ACC112 (cell line): ENCODE data around the gene SIRPB1.
"Not testable (repeated sequence)": the region's sequence is repeated elsewhere in the genome, so short reads cannot be mapped to it uniquely, and the experiment has no call there.

Source experiments
- H2AFZ ChIP-seq: fragments of 200-600 bp; sonication (generic); one replicate; pipeline ENCODE4 v1.6.0; 2017; ENCODE audit warnings: antibody characterized with exemption, low read length; ENCODE audit not compliant: unreplicated experiment
- H3K27ac ChIP-seq: fragments of 200-600 bp; sonication (generic); 2 replicates; pipeline ENCODE4 v1.5.1; 2014; ENCODE audit warnings: low read depth, mild to moderate bottlenecking, antibody characterized with exemption, low read length, moderate library complexity
- H3K27me3 ChIP-seq: fragments of 200-600 bp; sonication (generic); 2 replicates; pipeline ENCODE4 v1.6.1; 2014; ENCODE audit warnings: mild to moderate bottlenecking, antibody characterized with exemption, low read length, moderate library complexity, mixed read lengths; ENCODE audit not compliant: insufficient read depth
- H3K36me3 ChIP-seq: fragments of 200-600 bp; sonication (generic); 2 replicates; pipeline ENCODE4 v1.6.1; 2016; ENCODE audit warnings: mild to moderate bottlenecking, antibody characterized with exemption, low read length, moderate library complexity, mixed read lengths; ENCODE audit not compliant: insufficient read depth
- H3K4me1 ChIP-seq: fragments of 200-600 bp; sonication (generic); one replicate; pipeline ENCODE4 v1.6.1; 2016; ENCODE audit warnings: low read length, mixed read lengths; ENCODE audit not compliant: insufficient read depth, unreplicated experiment, control insufficient read depth
- H3K4me3 ChIP-seq: fragments of 200-600 bp; sonication (generic); 2 replicates; pipeline ENCODE4 v1.5.1; 2014; ENCODE audit warnings: mild to moderate bottlenecking, low read depth, low read length
- H3K79me2 ChIP-seq: fragments of 200-600 bp; sonication (generic); one replicate; pipeline ENCODE4 v1.6.0; 2016; ENCODE audit warnings: low read length; ENCODE audit not compliant: control insufficient read depth, unreplicated experiment, insufficient read depth

SIRPB1 gene

DNA sequence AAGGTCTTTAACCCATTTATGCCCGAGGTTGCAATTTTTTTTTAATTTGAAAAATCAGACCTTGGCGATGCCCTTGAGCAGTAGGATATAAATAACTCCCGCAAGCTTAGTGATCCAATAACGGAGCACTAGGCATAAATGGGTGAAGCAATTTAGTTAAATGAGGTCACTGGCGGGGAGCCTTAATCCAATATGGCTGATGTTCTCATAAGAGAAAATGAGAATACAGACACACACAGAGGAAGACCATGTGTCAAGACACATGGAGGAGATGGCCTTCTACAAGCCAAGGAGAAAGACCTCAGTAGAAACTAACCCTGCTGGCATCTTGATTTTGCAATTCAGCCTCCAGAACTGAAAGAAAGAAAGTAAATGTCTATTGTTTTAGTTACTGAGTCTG lies 37.0 kb upstream of the SIRPB1 start:
- Histone ChIP-seq H3K4me1 (no peaks in the 10 kb centered on the region), H2AFZ (no peak overlapping the region), H3K27ac (no peak overlapping the region), H3K79me2 (no peaks in the 10 kb centered on the region), H3K36me3 (no peaks in the 10 kb centered on the region), H3K27me3 (peaks cover 82% of the 10 kb centered on the region), H3K4me3 (no peak overlapping the region)

DNA sequence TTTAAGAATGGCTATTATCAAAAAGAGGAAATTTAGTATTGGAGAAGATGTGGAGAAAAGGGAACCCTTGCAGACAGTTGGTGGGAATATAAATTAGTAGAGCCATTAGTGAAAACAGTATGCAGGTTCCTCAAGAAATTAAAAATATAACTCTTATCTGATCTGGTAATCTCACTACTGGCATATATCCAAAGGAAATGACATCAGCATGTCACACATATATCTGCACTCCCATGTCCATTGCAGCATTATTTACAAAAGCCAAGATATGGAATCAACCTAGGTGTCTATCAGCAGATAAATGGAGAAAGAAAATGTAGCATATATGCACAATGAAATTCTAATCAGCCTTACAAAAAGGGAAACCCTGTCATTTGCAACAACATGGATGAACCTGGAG lies 35.2 kb upstream of the SIRPB1 start:
- Histone ChIP-seq H3K4me1 (no peaks in the 10 kb centered on the region), H2AFZ (no peak overlapping the region), H3K36me3 (no peaks in the 10 kb centered on the region), H3K27me3 (peaks cover 83% of the 10 kb centered on the region), H3K27ac (no peak overlapping the region), H3K79me2 (no peaks in the 10 kb centered on the region), H3K4me3 (no peak overlapping the region)

DNA sequence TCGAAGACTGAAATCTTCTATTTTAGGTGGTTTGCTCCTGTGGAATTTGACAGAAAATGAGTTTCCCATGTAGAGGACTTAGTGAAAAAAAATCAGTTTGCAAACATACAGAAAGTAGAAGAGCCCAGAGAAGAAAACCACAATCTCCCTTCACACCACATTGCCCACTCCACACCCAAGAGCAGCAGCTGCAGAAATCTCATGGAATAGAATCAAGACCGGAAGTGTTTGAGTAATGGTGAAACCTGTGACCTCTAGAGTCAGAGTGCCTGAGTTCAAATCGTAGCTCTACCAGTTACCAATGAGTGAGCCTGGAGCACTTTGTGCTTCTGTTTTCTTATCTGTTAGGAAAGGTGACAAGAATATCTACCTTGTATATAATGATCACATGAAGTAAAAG lies 33.2 kb upstream of the SIRPB1 start:
- no peaks in the 10 kb centered on the region for H3K79me2 ChIP-seq
- peaks cover 73% of the 10 kb centered on the region for H3K27me3 ChIP-seq
- no peak overlapping the region for H2AFZ ChIP-seq
- no peaks in the 10 kb centered on the region for H3K4me1 ChIP-seq
- no peaks in the 10 kb centered on the region for H3K36me3 ChIP-seq
- H3K4me3 ChIP-seq: no peak overlapping the region
- no peak overlapping the region for H3K27ac ChIP-seq

DNA sequence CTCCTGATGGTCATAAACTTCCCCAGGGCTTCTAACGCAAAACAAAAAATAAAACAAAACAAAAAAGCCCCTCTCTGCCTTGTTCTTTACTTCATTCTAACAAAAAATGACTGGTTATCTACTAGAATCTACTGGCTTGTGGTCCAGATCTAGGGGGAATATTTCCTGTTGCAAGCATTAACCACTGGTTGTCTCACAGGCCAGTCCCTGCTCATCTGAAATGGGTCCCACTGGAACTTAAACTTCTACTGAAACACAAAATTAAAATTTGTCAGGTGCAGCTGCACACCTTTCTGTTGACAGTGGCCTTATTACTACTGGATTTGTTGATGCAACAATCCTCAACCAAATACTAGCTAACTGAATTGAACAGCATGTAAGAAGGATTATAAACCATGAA lies 32.3 kb upstream of the SIRPB1 start:
- H3K79me2 ChIP-seq: no peaks in the 10 kb centered on the region
- H3K27me3 ChIP-seq: peaks cover 69% of the 10 kb centered on the region
- H2AFZ ChIP-seq: no peak overlapping the region
- H3K4me3 ChIP-seq: no peak overlapping the region
- no peaks in the 10 kb centered on the region for H3K36me3 ChIP-seq
- H3K4me1 ChIP-seq: no peaks in the 10 kb centered on the region
- no peak overlapping the region for H3K27ac ChIP-seq

DNA sequence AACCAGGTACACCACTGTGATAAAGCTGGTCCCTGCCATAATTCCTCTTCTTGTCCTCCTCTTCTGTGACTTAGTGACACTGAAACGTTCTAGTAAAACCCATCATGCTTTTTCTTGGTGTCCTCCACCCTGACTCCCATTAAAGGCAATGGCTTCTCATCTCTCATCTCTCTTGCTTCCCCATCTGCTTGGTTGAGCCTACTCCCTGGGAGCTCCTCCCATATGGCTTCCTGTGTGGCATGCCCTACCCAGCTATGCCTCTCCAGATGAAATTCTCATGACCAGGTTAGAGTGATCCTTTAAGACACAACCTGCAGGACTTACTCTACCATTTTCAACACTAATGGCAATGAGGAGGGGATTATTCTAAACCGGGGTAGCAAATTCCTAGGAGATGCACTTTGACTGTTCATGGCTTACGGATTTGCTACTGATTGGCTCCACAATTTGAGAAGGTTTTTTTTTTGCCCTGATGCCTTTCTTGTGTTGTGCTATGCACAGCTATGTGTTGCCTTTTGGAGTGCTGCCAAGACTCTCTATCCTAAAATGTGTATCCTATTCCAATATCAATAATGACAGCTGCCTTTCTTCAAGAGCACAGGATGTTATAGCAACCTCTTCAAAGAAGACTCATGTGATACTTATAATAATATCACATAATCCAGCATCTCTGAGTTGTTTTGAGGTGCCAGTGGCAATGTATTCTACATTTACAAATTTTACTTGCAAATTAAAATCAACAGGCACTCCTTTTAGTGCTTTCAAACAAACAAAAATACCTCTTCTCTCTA lies 31.7 kb upstream of the SIRPB1 start:
- no peaks in the 10 kb centered on the region for H3K79me2 ChIP-seq
- no peak overlapping the region for H2AFZ ChIP-seq
- no peaks in the 10 kb centered on the region for H3K4me1 ChIP-seq
- peaks cover 62% of the 10 kb centered on the region for H3K27me3 ChIP-seq
- no peaks in the 10 kb centered on the region for H3K36me3 ChIP-seq
- H3K4me3 ChIP-seq: no peak overlapping the region
- no peak overlapping the region for H3K27ac ChIP-seq

DNA sequence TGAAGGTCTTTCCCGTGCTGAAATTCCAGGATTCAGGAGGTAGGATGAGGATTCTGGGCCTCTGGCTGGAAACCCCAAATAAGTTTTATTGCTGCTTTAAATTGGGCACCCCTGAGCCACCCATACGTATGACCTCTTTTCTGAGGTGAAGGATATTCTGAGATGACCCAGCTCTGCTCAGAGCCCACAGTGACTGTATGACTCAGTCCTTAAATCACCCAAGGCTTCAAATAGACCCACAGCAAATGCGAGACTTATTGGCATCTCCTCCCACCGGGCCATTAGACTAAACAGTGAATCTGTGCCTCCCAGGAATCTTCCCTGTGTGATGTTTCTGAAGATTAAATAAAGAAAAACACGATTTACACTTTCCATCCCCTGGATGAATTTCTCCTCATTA lies 28.3 kb upstream of the SIRPB1 start:
- Histone ChIP-seq H3K36me3 (no peaks in the 10 kb centered on the region), H3K27ac (no peak overlapping the region), H3K79me2 (no peaks in the 10 kb centered on the region), H2AFZ (no peak overlapping the region), H3K4me3 (no peak overlapping the region), H3K27me3 (peaks cover 75% of the 10 kb centered on the region), H3K4me1 (no peaks in the 10 kb centered on the region)

DNA sequence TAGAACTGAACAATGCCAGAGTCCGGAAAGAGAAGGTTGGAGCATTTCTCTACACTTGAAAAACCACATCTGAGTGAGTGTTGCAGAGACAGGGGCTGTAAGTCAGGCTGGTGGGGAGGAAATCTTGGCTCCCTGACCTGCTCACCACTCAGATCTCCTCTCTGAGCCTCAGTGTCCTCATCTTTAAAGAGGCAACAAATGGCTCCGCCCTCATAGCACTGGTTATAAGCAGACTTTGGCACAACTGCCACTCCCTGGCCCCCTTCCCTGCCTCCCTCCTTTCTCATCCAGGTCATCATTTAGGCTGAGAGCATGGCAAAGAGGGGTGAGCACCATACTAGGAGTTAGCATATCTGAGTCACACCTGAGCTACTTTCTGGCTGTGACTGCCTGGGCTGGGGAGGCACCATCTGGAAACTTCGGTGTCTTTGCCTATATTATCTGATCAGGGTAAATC lies 27.2 kb upstream of the SIRPB1 start:
- no peaks in the 10 kb centered on the region for H3K36me3 ChIP-seq
- no peaks in the 10 kb centered on the region for H3K79me2 ChIP-seq
- no peak overlapping the region for H2AFZ ChIP-seq
- no peak overlapping the region for H3K27ac ChIP-seq
- H3K4me1 ChIP-seq: no peaks in the 10 kb centered on the region
- no peak overlapping the region for H3K4me3 ChIP-seq
- H3K27me3 ChIP-seq: peaks cover 75% of the 10 kb centered on the region

DNA sequence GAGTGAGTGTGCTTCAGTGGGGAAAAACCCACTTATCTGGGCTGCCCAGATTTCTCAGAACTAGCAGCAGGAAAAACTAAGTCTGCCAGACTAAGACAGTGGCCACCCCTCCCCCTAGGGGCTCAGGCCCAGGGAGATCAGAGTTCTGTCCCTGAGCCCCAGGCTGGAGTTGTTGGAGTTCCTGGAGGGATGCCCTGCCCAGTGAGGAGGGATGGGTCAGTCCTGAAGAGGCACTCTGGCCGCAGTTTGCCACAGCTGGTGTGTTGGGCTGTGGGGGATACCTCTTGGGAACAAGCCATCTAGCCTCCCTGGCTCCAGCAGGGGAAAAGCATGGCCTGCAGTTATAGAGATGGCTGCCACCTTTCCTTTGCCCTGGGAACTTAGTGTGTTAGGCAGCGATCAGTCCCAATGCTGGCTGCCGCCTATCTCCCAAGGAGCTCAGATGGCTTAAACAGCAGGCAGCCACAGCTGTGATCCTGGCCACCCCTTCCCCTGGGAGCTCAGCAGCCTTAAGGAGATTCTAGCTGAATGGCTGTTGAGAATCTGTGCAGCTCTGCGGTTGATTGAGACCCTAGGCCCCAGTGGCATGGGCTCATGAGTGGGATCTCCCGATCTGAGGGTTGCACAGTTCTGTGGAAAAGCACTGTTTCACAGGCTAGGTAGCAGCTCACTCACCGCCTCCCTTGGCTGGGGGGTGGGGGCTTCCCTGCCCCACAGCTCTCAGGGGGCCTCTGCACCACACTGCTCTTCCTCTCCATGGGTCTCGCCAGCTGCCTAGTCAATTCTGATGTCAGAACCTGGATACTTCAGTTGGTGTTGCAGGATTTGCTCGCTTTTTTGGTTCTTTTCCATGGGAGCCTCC lies 24.5 kb upstream of the SIRPB1 start:
- no peaks in the 10 kb centered on the region for H3K4me1 ChIP-seq
- H2AFZ ChIP-seq: no peak overlapping the region
- peaks cover 71% of the 10 kb centered on the region for H3K27me3 ChIP-seq

DNA sequence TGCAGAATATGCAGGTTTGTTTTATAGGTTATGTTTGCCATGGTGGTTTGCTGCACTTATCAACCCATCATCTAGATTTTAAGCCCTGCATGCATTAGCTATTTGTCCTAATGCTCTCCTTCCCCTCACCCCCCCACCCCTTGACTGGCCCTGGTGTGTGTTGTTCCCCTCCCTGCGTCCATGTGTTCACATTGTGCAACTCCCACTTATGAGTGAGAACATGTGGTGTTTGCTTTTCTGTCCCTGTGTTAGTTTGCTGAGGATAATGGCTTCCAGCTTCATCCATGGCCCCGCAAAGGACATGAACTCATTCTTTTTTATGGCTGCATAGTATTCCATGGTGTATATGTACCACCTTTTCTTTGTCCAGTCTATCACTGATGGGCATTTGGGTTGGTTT lies 18.8 kb upstream of the SIRPB1 start:
- not testable (repeated sequence) for H3K4me3 ChIP-seq, H3K4me1 ChIP-seq, H3K79me2 ChIP-seq, H3K36me3 ChIP-seq, H3K27ac ChIP-seq, H2AFZ ChIP-seq
- peaks cover 41% of the 10 kb centered on the region for H3K27me3 ChIP-seq

More for the DNA sequence above, 24.5 kb upstream of the SIRPB1 start:
- no peaks in the 10 kb centered on the region for H3K36me3 ChIP-seq
- no peak overlapping the region for H3K27ac ChIP-seq
- H3K4me3 ChIP-seq: no peak overlapping the region
- H3K79me2 ChIP-seq: no peaks in the 10 kb centered on the region

DNA sequence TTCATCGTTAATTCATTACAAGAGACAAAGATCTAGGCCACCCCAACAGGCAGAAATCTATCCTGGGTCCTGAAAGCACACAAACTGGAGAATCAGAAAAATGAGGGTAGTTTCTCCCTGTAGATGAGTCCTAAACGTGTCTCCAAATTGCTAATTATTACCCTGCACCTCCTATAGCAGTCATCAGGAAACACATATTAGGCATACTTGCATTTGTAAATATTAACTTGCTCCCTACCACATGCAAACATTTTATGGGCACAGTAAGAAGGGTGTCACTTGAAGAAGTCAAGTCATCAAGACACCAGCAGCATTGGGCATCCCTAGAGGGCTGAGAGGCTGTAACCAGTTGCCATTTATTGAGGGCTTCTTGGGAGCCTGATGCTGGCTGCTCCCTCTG lies 17.9 kb upstream of the SIRPB1 start:
- H3K79me2 ChIP-seq: no peaks in the 10 kb centered on the region
- no peaks in the 10 kb centered on the region for H3K4me1 ChIP-seq
- H3K27ac ChIP-seq: no peak overlapping the region
- H3K36me3 ChIP-seq: no peaks in the 10 kb centered on the region
- no peak overlapping the region for H3K4me3 ChIP-seq
- peaks cover 33% of the 10 kb centered on the region for H3K27me3 ChIP-seq
- H2AFZ ChIP-seq: no peak overlapping the region

DNA sequence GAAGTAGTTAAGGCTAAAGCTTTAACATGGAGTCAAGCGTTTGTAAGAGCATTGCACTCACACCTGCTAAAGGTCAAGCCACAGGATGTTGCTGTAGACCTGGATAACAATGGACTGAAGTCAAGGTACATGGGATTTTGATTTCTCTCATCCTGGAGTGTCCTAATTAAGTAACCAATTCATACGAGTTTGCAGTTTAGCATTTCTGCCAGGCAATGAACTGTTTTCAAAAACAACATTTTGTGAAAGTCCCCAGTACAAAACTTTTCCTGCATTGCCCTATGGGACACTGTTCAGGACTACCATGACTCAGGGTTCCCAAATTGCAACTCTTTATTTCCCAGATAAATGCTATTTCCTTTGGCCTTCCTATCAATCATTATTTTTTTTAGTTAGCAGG lies 17.4 kb upstream of the SIRPB1 start:
- H3K79me2 ChIP-seq: no peaks in the 10 kb centered on the region
- H3K27ac ChIP-seq: no peak overlapping the region
- no peak overlapping the region for H3K4me3 ChIP-seq
- H3K36me3 ChIP-seq: no peaks in the 10 kb centered on the region
- H3K4me1 ChIP-seq: no peaks in the 10 kb centered on the region
- no peak overlapping the region for H2AFZ ChIP-seq
- peaks cover 27% of the 10 kb centered on the region for H3K27me3 ChIP-seq
